Measurements from ENCODE around the gene FOXA2.

DNA sequence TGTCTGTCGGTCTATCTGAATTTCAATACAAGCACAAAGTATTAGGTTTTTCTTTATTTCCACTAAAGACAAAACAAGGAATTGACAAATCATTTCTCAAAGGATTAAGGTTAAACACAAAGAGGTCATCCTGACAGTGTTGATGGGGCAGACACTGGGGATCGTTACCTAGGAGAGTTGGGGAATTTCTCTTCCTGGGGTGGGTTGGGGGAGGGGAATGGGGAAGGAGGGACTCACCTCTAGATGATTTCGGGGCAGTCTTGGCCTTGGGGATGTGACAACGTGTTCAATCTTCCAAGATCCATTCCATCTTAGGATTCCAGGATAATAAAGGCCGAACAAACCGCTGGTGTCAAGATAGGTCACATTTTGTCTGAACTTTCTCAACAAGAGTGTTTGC is 35.4 kb upstream of the FOXA2 start:
- TF ChIP-seq, protein P1, sequence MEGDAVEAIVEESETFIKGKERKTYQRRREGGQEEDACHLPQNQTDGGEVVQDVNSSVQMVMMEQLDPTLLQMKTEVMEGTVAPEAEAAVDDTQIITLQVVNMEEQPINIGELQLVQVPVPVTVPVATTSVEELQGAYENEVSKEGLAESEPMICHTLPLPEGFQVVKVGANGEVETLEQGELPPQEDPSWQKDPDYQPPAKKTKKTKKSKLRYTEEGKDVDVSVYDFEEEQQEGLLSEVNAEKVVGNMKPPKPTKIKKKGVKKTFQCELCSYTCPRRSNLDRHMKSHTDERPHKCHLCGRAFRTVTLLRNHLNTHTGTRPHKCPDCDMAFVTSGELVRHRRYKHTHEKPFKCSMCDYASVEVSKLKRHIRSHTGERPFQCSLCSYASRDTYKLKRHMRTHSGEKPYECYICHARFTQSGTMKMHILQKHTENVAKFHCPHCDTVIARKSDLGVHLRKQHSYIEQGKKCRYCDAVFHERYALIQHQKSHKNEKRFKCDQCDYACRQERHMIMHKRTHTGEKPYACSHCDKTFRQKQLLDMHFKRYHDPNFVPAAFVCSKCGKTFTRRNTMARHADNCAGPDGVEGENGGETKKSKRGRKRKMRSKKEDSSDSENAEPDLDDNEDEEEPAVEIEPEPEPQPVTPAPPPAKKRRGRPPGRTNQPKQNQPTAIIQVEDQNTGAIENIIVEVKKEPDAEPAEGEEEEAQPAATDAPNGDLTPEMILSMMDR (conservative IDR thresholded peaks at IDR 0.05; ENCODE audit: low read depth, low read length), result no peak
- no peak for TF ChIP-seq EZH2phosphoT487 (IDR thresholded peaks at IDR 0.05; ENCODE audit: borderline replicate concordance, low read length)
- TF ChIP-seq EZH2 (IDR thresholded peaks at IDR 0.05; ENCODE audit: low read length, unreplicated experiment), result no peak

Measured in PC-3 (cell line).